ENCODE measurements around the gene WDFY4. TPM values are rescaled to one million over a fixed set of nuclear protein-coding genes. Genes with fewer than 3 reads are reported as not detected.

WDFY4 gene
- polyA plus RNA-seq, 4 donors: under 0.01 to 3.2 (median 0.88) TPM

GRCh38 chr10:48697821-48698764 lies 13.4 kb downstream of the WDFY4 start:
- no peak for DNase-seq

GRCh38 chr10:48699011-48699627 lies 14.4 kb downstream of the WDFY4 start:
- H3K4me3 ChIP-seq (ENCODE audit: low read depth in 1 of 3, low read length in 3 of 3): no peak overlapping the region
- 56 to 66% (median 59%) methylated on average over 8 of the region's 8 CpGs for WGBS, 3 donors
- H3K4me1 ChIP-seq (ENCODE audit: control insufficient read depth in 3 of 3, insufficient read depth in 2 of 3, low read depth in 1 of 3, low read length in 2 of 3): no peaks in the 10 kb centered on the region
- FAIRE-seq: no peak
- no peaks in the 10 kb centered on the region for H3K36me3 ChIP-seq (ENCODE audit: control insufficient read depth in 3 of 3, insufficient read depth in 2 of 3, low read depth in 1 of 3, low read length in 3 of 3)
- no peaks in the 10 kb centered on the region for H3K9me3 ChIP-seq (ENCODE audit: control insufficient read depth in 2 of 2, insufficient read depth in 1 of 2, low read depth in 1 of 2, low read length in 1 of 2)
- H3K27ac ChIP-seq (ENCODE audit: low read depth in 1 of 3, low read length in 2 of 3): no peak overlapping the region
- no peaks in the 10 kb centered on the region for H3K27me3 ChIP-seq (ENCODE audit: control insufficient read depth in 3 of 3, insufficient read depth in 3 of 3, low read length in 3 of 3)
- DNase-seq: no peak

More at GRCh38 chr10:48697821-48698764, 13.4 kb downstream of the WDFY4 start:
- H3K27ac ChIP-seq (ENCODE audit: low read depth in 1 of 3, low read length in 2 of 3): no peak overlapping the region
- H3K4me3 ChIP-seq (ENCODE audit: low read depth in 1 of 3, low read length in 3 of 3): no peak overlapping the region
- H3K27me3 ChIP-seq (ENCODE audit: control insufficient read depth in 3 of 3, insufficient read depth in 3 of 3, low read length in 3 of 3): no peaks in the 10 kb centered on the region
- 82 to 88% (median 86%) methylated on average over 19 of the region's 19 CpGs for WGBS, 3 donors
- H3K36me3 ChIP-seq (ENCODE audit: control insufficient read depth in 3 of 3, insufficient read depth in 2 of 3, low read depth in 1 of 3, low read length in 3 of 3): no peaks in the 10 kb centered on the region
- H3K9me3 ChIP-seq (ENCODE audit: control insufficient read depth in 2 of 2, insufficient read depth in 1 of 2, low read depth in 1 of 2, low read length in 1 of 2): no peaks in the 10 kb centered on the region
- no peaks in the 10 kb centered on the region for H3K4me1 ChIP-seq (ENCODE audit: control insufficient read depth in 3 of 3, insufficient read depth in 2 of 3, low read depth in 1 of 3, low read length in 2 of 3)
- no peak for FAIRE-seq

GRCh38 chr10:48700071-48700470 lies 15.4 kb downstream of the WDFY4 start:
- H3K4me3 ChIP-seq (ENCODE audit: low read depth in 1 of 3, low read length in 3 of 3): no peak overlapping the region
- H3K27me3 ChIP-seq (ENCODE audit: control insufficient read depth in 3 of 3, insufficient read depth in 3 of 3, low read length in 3 of 3): no peaks in the 10 kb centered on the region
- no peaks in the 10 kb centered on the region for H3K9me3 ChIP-seq (ENCODE audit: control insufficient read depth in 2 of 2, insufficient read depth in 1 of 2, low read depth in 1 of 2, low read length in 1 of 2)
- no peak for DNase-seq
- 52 to 85% (median 82%) methylated on average over 2 of the region's 2 CpGs for WGBS, 3 donors
- no peaks in the 10 kb centered on the region for H3K4me1 ChIP-seq (ENCODE audit: control insufficient read depth in 3 of 3, insufficient read depth in 2 of 3, low read depth in 1 of 3, low read length in 2 of 3)
- no peaks in the 10 kb centered on the region for H3K36me3 ChIP-seq (ENCODE audit: control insufficient read depth in 3 of 3, insufficient read depth in 2 of 3, low read depth in 1 of 3, low read length in 3 of 3)
- no peak overlapping the region for H3K27ac ChIP-seq (ENCODE audit: low read depth in 1 of 3, low read length in 2 of 3)
- FAIRE-seq: no peak

DNA sequence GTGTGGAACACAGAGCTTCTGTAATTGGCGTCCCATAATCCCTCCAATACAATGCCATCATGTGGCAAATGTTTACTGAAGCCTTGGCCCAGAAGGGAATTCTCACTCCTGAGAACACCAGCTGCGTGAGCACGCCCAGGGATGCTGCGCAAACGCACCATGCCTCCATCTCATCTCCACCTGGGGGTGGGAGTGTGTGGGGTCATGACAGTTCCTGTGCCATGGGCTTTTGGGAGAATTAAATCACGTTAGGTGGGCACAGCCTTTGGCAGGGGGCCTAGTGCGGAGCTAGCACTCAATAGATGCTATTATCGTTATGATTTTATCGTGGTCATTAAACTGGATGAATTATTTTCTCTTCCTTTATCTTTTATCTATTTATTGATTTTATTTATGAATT lies 15.8 kb downstream of the WDFY4 start:
- no peak overlapping the region for H3K27ac ChIP-seq (ENCODE audit: low read depth in 1 of 3, low read length in 2 of 3)
- H3K27me3 ChIP-seq (ENCODE audit: control insufficient read depth in 3 of 3, insufficient read depth in 3 of 3, low read length in 3 of 3): no peaks in the 10 kb centered on the region
- FAIRE-seq (no peak), DNase-seq (no peak)
- H3K4me1 ChIP-seq (ENCODE audit: control insufficient read depth in 3 of 3, insufficient read depth in 2 of 3, low read depth in 1 of 3, low read length in 2 of 3): no peaks in the 10 kb centered on the region
- H3K4me3 ChIP-seq (ENCODE audit: low read depth in 1 of 3, low read length in 3 of 3): no peak overlapping the region
- H3K36me3 ChIP-seq (ENCODE audit: control insufficient read depth in 3 of 3, insufficient read depth in 2 of 3, low read depth in 1 of 3, low read length in 3 of 3): no peaks in the 10 kb centered on the region
- H3K9me3 ChIP-seq (ENCODE audit: control insufficient read depth in 2 of 2, insufficient read depth in 1 of 2, low read depth in 1 of 2, low read length in 1 of 2): no peaks in the 10 kb centered on the region
- 68 to 79% (median 69%) methylated on average over 9 of the region's 9 CpGs for whole genome bisulfite sequencing, 3 donors

- Histone ChIP-seq H3K9me3 (ENCODE audit: control insufficient read depth in 2 of 2, insufficient read depth in 1 of 2, low read depth in 1 of 2, low read length in 1 of 2) (no peaks in the 10 kb centered on the region), H3K27me3 (ENCODE audit: control insufficient read depth in 3 of 3, insufficient read depth in 3 of 3, low read length in 3 of 3) (no peaks in the 10 kb centered on the region), H3K27ac (ENCODE audit: low read depth in 1 of 3, low read length in 2 of 3) (no peak overlapping the region), H3K4me1 (ENCODE audit: control insufficient read depth in 3 of 3, insufficient read depth in 2 of 3, low read depth in 1 of 3, low read length in 2 of 3) (no peaks in the 10 kb centered on the region), H3K36me3 (ENCODE audit: control insufficient read depth in 3 of 3, insufficient read depth in 2 of 3, low read depth in 1 of 3, low read length in 3 of 3) (no peaks in the 10 kb centered on the region), H3K4me3 (ENCODE audit: low read depth in 1 of 3, low read length in 3 of 3) (no peak overlapping the region)
- WGBS, 3 donors: 40 to 62% (median 41%) methylated on average over 8 of the region's 8 CpGs
- FAIRE-seq (no peak), DNase-seq (peak in 1 of 2 donors; percentile 28)
Observed at GRCh38 chr10:48701139-48701901, 16.6 kb downstream of the WDFY4 start.

GRCh38 chr10:48701941-48702340 lies 17.3 kb downstream of the WDFY4 start:
- Histone ChIP-seq H3K27ac (ENCODE audit: low read depth in 1 of 3, low read length in 2 of 3) (no peak overlapping the region), H3K27me3 (ENCODE audit: control insufficient read depth in 3 of 3, insufficient read depth in 3 of 3, low read length in 3 of 3) (no peaks in the 10 kb centered on the region), H3K36me3 (ENCODE audit: control insufficient read depth in 3 of 3, insufficient read depth in 2 of 3, low read depth in 1 of 3, low read length in 3 of 3) (no peaks in the 10 kb centered on the region), H3K9me3 (ENCODE audit: control insufficient read depth in 2 of 2, insufficient read depth in 1 of 2, low read depth in 1 of 2, low read length in 1 of 2) (no peaks in the 10 kb centered on the region), H3K4me1 (ENCODE audit: control insufficient read depth in 3 of 3, insufficient read depth in 2 of 3, low read depth in 1 of 3, low read length in 2 of 3) (no peaks in the 10 kb centered on the region), H3K4me3 (ENCODE audit: low read depth in 1 of 3, low read length in 3 of 3) (no peak overlapping the region)
- FAIRE-seq (no peak), DNase-seq (no peak)

DNA sequence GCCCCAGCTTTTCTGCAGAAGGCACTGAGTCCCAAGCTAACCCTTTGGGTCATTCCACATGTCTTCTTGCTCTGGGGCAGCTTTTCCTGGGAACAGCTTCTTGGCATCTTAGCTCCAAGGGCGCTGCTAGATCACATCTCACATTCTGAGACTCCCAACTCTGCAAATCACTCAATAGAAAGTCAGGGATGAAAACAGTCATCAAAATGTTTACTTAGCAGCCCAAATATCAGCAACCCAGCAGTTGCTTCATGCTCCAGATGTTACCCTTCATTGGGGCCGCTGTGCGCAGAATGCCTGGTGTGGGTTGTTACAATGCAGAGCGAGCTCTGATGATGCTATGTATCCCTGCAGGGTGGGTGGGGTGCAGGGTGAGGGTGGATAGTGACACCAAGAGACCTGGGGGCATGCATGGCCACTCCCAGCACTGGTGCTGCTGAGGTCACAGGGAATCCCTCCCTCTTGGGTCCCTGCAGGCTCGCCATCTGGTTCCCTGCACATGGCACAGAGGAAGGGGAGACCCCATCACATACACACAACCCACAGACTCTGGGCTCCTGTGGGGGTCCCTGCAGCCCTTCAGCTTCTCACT lies 19.0 kb downstream of the WDFY4 start:
- no peak for FAIRE-seq

GRCh38 chr10:48704156-48704555 lies 19.5 kb downstream of the WDFY4 start:
- no peak for FAIRE-seq

More for the DNA sequence above, 19.0 kb downstream of the WDFY4 start:
- Histone ChIP-seq H3K9me3 (ENCODE audit: control insufficient read depth in 2 of 2, insufficient read depth in 1 of 2, low read depth in 1 of 2, low read length in 1 of 2) (no peaks in the 10 kb centered on the region), H3K27ac (ENCODE audit: low read depth in 1 of 3, low read length in 2 of 3) (no peak overlapping the region), H3K27me3 (ENCODE audit: control insufficient read depth in 3 of 3, insufficient read depth in 3 of 3, low read length in 3 of 3) (no peaks in the 10 kb centered on the region), H3K36me3 (ENCODE audit: control insufficient read depth in 3 of 3, insufficient read depth in 2 of 3, low read depth in 1 of 3, low read length in 3 of 3) (no peaks in the 10 kb centered on the region), H3K4me1 (ENCODE audit: control insufficient read depth in 3 of 3, insufficient read depth in 2 of 3, low read depth in 1 of 3, low read length in 2 of 3) (no peaks in the 10 kb centered on the region), H3K4me3 (ENCODE audit: low read depth in 1 of 3, low read length in 3 of 3) (no peak overlapping the region)
- DNase-seq: no peak
- 66 to 74% (median 70%) methylated on average over 5 of the region's 5 CpGs for WGBS, 3 donors

More at GRCh38 chr10:48704156-48704555, 19.5 kb downstream of the WDFY4 start:
- no peaks in the 10 kb centered on the region for H3K4me1 ChIP-seq (ENCODE audit: control insufficient read depth in 3 of 3, insufficient read depth in 2 of 3, low read depth in 1 of 3, low read length in 2 of 3)
- H3K36me3 ChIP-seq (ENCODE audit: control insufficient read depth in 3 of 3, insufficient read depth in 2 of 3, low read depth in 1 of 3, low read length in 3 of 3): no peaks in the 10 kb centered on the region
- H3K4me3 ChIP-seq (ENCODE audit: low read depth in 1 of 3, low read length in 3 of 3): no peak overlapping the region
- H3K9me3 ChIP-seq (ENCODE audit: control insufficient read depth in 2 of 2, insufficient read depth in 1 of 2, low read depth in 1 of 2, low read length in 1 of 2): no peaks in the 10 kb centered on the region
- no peak for DNase-seq
- H3K27ac ChIP-seq (ENCODE audit: low read depth in 1 of 3, low read length in 2 of 3): no peak overlapping the region
- H3K27me3 ChIP-seq (ENCODE audit: control insufficient read depth in 3 of 3, insufficient read depth in 3 of 3, low read length in 3 of 3): no peaks in the 10 kb centered on the region
- WGBS, 3 donors: 55 to 61% (median 58%) methylated on average over 5 of the region's 5 CpGs
